ENCODE data around the gene RFC5.

Gene RFC5

GRCh38 chr12:118023301-118023860, 6.9 kb downstream of the RFC5 start:
- in situ Hi-C loops (cut with MboI; ENCODE audit: low sequenced_read_pairs, unreplicated experiment) = no loop called here
- DNase-seq (ENCODE audit: low spot score) = no peak
- no peak for TF ChIP-seq CTCF (IDR thresholded peaks at IDR 0.05; ENCODE audit: borderline replicate concordance, control extremely low read depth, extremely low read depth, insufficient read depth, missing control alignments)

- in situ Hi-C loops (cut with MboI; ENCODE audit: low sequenced_read_pairs, unreplicated experiment) = loop anchor here (25.0 kb wide), 1 partner anchor 138 kb away; no protein-coding TSS in a partner anchor
- DNase-seq (ENCODE audit: low spot score) = no peak
- TF ChIP-seq CTCF (IDR thresholded peaks at IDR 0.05; ENCODE audit: borderline replicate concordance, control extremely low read depth, extremely low read depth, insufficient read depth, missing control alignments) = no peak
Measured at GRCh38 chr12:118025168-118025567, 8.7 kb downstream of the RFC5 start.

GRCh38 chr12:118029166-118029565, 12.7 kb downstream of the RFC5 start:
- no peak for TF ChIP-seq CTCF (IDR thresholded peaks at IDR 0.05; ENCODE audit: borderline replicate concordance, control extremely low read depth, extremely low read depth, insufficient read depth, missing control alignments)
- in situ Hi-C loops (cut with MboI; ENCODE audit: low sequenced_read_pairs, unreplicated experiment) = loop anchor here (25.0 kb wide), 1 partner anchor 142 kb away; no protein-coding TSS in a partner anchor

GRCh38 chr12:118032188-118032587, 15.7 kb downstream of the RFC5 start:
- DNase-seq (ENCODE audit: low spot score) = no peak
- TF ChIP-seq CTCF (IDR thresholded peaks at IDR 0.05; ENCODE audit: borderline replicate concordance, control extremely low read depth, extremely low read depth, insufficient read depth, missing control alignments) = no peak
- in situ Hi-C loops (cut with MboI; ENCODE audit: low sequenced_read_pairs, unreplicated experiment) = loop anchor here (25.0 kb wide), 1 partner anchor 145 kb away; no protein-coding TSS in a partner anchor

More at GRCh38 chr12:118029166-118029565, 12.7 kb downstream of the RFC5 start:
- DNase-seq (ENCODE audit: low spot score) = no peak

- in situ Hi-C loops (cut with MboI; ENCODE audit: low sequenced_read_pairs, unreplicated experiment) = loop anchor here (25.0 kb wide), 1 partner anchor 146 kb away; no protein-coding TSS in a partner anchor
Measured at GRCh38 chr12:118033323-118033722, 16.8 kb downstream of the RFC5 start.

GRCh38 chr12:118033902-118034301, 17.4 kb downstream of the RFC5 start:
- TF ChIP-seq CTCF (IDR thresholded peaks at IDR 0.05; ENCODE audit: borderline replicate concordance, control extremely low read depth, extremely low read depth, insufficient read depth, missing control alignments) = no peak
- in situ Hi-C loops (cut with MboI; ENCODE audit: low sequenced_read_pairs, unreplicated experiment) = loop anchor here (25.0 kb wide), 1 partner anchor 147 kb away; no protein-coding TSS in a partner anchor
- no peak for DNase-seq (ENCODE audit: low spot score)

More at GRCh38 chr12:118033323-118033722, 16.8 kb downstream of the RFC5 start:
- DNase-seq (ENCODE audit: low spot score) = no peak
- no peak for TF ChIP-seq CTCF (IDR thresholded peaks at IDR 0.05; ENCODE audit: borderline replicate concordance, control extremely low read depth, extremely low read depth, insufficient read depth, missing control alignments)

All from GM13976 (cell line).